KMS-11 (cell line): ENCODE data around the gene ZXDC.

ENCODE experiments used
- H2AFZ ChIP-seq: fragments of 200-600 bp; sonication (generic); 2 replicates; pipeline ENCODE4 v1.6.1; 2016; ENCODE audit warnings: antibody characterized with exemption, mixed run types, low read depth
- H3K27ac ChIP-seq: fragments of 200-600 bp; sonication (generic); 2 replicates; pipeline ENCODE4 v1.6.1; 2016; ENCODE audit warnings: mild to moderate bottlenecking, mixed run types
- H3K27me3 ChIP-seq: fragments of 200-600 bp; sonication (generic); 2 replicates; pipeline ENCODE4 v1.6.1; 2017; ENCODE audit warnings: mild to moderate bottlenecking, low read depth, mixed run types, moderate library complexity; ENCODE audit not compliant: insufficient read depth
- H3K36me3 ChIP-seq: fragments of 200-600 bp; sonication (generic); 2 replicates; pipeline ENCODE4 v1.6.1; 2017; ENCODE audit warnings: mild to moderate bottlenecking, mixed run types; ENCODE audit not compliant: insufficient read depth
- H3K4me1 ChIP-seq: fragments of 200-600 bp; sonication (generic); 2 replicates; pipeline ENCODE4 v1.6.1; 2016; ENCODE audit warnings: mild to moderate bottlenecking, low read depth, mixed run types; ENCODE audit not compliant: poor library complexity, severe bottlenecking
- H3K4me2 ChIP-seq: fragments of 200-600 bp; sonication (generic); 2 replicates; pipeline ENCODE4 v1.7.0; 2016; ENCODE audit warnings: mild to moderate bottlenecking, mixed run types
- H3K4me3 ChIP-seq: fragments of 200-600 bp; sonication (generic); IDR thresholded peaks from 2 replicates; pipeline ENCODE4 v1.6.1; 2017; ENCODE audit warnings: low read depth, low read length, mixed read lengths; ENCODE audit not compliant: insufficient read depth
- H3K79me2 ChIP-seq: fragments of 200-600 bp; sonication (generic); 2 replicates; pipeline ENCODE4 v1.6.1; 2016; ENCODE audit warnings: low read depth, mixed run types; ENCODE audit not compliant: insufficient read depth
- H3K9ac ChIP-seq: fragments of 200-600 bp; sonication (generic); 2 replicates; pipeline ENCODE4 v1.6.1; 2016; ENCODE audit warnings: mild to moderate bottlenecking, mixed run types
- H4K20me1 ChIP-seq: fragments of 200-600 bp; sonication (generic); 2 replicates; pipeline ENCODE4 v1.6.1; 2016; ENCODE audit warnings: mild to moderate bottlenecking, mixed run types; ENCODE audit not compliant: insufficient read depth
- TF ChIP-seq, protein P1 (sequence below): fragments of 200-600 bp; sonication (generic); conservative IDR thresholded peaks from 2 replicates; pipeline ENCODE4 v1.6.1; 2017; ENCODE audit warnings: low read depth, mild to moderate bottlenecking, antibody characterized with exemption, low read length, moderate library complexity, mixed read lengths

The ZXDC gene

DNA sequence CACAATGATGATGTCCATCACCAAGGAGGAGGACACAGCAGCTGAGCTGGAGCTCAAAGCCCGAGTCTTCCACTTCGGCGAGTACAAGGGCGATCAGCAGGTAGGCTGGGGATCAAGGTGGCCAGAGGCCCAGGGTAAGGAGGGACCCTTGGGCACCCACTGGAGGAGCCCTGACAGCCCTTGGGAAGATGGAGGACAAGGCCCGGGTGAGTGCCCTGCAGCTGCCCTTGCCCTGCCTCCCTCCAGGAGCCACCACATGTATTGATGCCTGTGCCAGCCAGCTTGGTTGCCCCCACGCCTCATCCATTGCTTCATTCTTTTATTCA lies 42.6 kb downstream of the ZXDC start:
- Histone ChIP-seq H3K36me3 (no peaks in the 10 kb centered on the region), H3K4me3 (no peak overlapping the region), H3K4me2 (no peak overlapping the region), H3K79me2 (no peaks in the 10 kb centered on the region), H2AFZ (no peak overlapping the region), H3K9ac (no peak overlapping the region), H3K27me3 (no peaks in the 10 kb centered on the region), H3K27ac (no peak overlapping the region), H3K4me1 (no peaks in the 10 kb centered on the region), H4K20me1 (no peaks in the 10 kb centered on the region)
- TF ChIP-seq, protein P1, sequence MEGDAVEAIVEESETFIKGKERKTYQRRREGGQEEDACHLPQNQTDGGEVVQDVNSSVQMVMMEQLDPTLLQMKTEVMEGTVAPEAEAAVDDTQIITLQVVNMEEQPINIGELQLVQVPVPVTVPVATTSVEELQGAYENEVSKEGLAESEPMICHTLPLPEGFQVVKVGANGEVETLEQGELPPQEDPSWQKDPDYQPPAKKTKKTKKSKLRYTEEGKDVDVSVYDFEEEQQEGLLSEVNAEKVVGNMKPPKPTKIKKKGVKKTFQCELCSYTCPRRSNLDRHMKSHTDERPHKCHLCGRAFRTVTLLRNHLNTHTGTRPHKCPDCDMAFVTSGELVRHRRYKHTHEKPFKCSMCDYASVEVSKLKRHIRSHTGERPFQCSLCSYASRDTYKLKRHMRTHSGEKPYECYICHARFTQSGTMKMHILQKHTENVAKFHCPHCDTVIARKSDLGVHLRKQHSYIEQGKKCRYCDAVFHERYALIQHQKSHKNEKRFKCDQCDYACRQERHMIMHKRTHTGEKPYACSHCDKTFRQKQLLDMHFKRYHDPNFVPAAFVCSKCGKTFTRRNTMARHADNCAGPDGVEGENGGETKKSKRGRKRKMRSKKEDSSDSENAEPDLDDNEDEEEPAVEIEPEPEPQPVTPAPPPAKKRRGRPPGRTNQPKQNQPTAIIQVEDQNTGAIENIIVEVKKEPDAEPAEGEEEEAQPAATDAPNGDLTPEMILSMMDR = no peak

GRCh38 chr3:126432361-126433104 lies 43.2 kb downstream of the ZXDC start:
- Histone ChIP-seq H3K36me3 (no peaks in the 10 kb centered on the region), H3K4me2 (no peak overlapping the region), H3K9ac (no peak overlapping the region), H3K27ac (no peak overlapping the region), H3K27me3 (no peaks in the 10 kb centered on the region), H3K4me3 (no peak overlapping the region), H3K4me1 (no peaks in the 10 kb centered on the region), H4K20me1 (no peaks in the 10 kb centered on the region), H2AFZ (no peak overlapping the region), H3K79me2 (no peaks in the 10 kb centered on the region)
- TF ChIP-seq, protein P1 = no peak

DNA sequence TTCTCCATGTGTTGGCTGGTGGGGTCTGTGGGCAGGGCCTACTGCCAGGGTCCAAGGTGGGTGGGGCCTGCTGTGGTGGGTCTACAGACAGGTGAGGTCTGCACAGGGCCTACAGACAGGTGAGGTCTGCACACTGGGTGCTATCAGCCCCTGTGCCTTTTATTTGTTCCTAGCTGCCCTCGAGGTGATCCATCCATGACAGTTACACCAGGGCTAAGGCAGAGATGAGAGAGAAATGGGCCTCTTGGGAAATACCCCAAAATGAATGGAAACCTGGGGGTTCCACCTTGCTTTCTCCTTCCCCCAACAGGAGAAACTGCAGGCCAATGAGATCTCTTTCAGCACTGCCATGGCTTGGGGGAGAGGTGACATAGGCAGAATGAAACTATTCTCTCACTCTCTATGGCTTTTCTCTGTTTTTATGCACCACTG lies 44.6 kb downstream of the ZXDC start:
- Histone ChIP-seq H3K9ac (no peak overlapping the region), H3K27me3 (no peaks in the 10 kb centered on the region), H4K20me1 (no peaks in the 10 kb centered on the region), H3K36me3 (no peaks in the 10 kb centered on the region), H3K79me2 (no peaks in the 10 kb centered on the region), H3K4me2 (no peak overlapping the region), H3K27ac (no peak overlapping the region), H3K4me3 (no peak overlapping the region), H2AFZ (no peak overlapping the region), H3K4me1 (no peaks in the 10 kb centered on the region)
- TF ChIP-seq, protein P1 = no peak

GRCh38 chr3:126424751-126425150 lies 50.9 kb downstream of the ZXDC start:
- Histone ChIP-seq H2AFZ (no peak overlapping the region), H3K27me3 (no peaks in the 10 kb centered on the region), H3K79me2 (no peaks in the 10 kb centered on the region), H4K20me1 (no peaks in the 10 kb centered on the region), H3K4me3 (no peak overlapping the region), H3K27ac (no peak overlapping the region), H3K4me2 (no peak overlapping the region), H3K9ac (no peak overlapping the region), H3K4me1 (no peaks in the 10 kb centered on the region), H3K36me3 (no peaks in the 10 kb centered on the region)
- TF ChIP-seq, protein P1 = no peak
